GM12878 (cell line): ENCODE data around the gene OTX2. TPM values are rescaled to one million over a fixed set of nuclear protein-coding genes. Genes with fewer than 3 reads are reported as not detected.

ENCODE experiments used
- ATAC-seq: fragments of 200-7000 bp; cut with Tn5 transposase; 3 replicates; pipeline ENCODE4 v1.9.1; 2020; ENCODE audit warnings: mild to moderate bottlenecking, moderate library complexity
- BruUV-seq: library from RNA; stranded (reverse); fragments of 400-500 nt; replicated peaks from 2 replicates; lab custom pipeline; 2021; lab: Mats Ljungman, UMichigan
- CTCF ChIA-PET: fragments of 300-600 bp; sonication (Branson Sonifier 250); formaldehyde crosslinking; extraction: SDS; loops from one replicate; lab custom pipeline; 2021; ENCODE audit warnings: inconsistent platforms; lab: Yijun Ruan, JAX
- POLR2A ChIA-PET: fragments of 350-600 bp; formaldehyde crosslinking; extraction: SDS; loops from one replicate; lab custom pipeline; 2021; ENCODE audit warnings: inconsistent platforms; lab: Charles Lee
- RAD21 ChIA-PET: fragments of 300-600 bp; sonication (Branson Sonifier 250); formaldehyde crosslinking; loops from one replicate; lab custom pipeline; 2023; ENCODE audit warnings: antibody characterized with exemption; ENCODE audit not compliant: unreplicated experiment; lab: Charles Lee
- SMC1A ChIA-PET: fragments of 300-600 bp; sonication (Branson Sonifier 250); formaldehyde crosslinking; loops from one replicate; lab custom pipeline; 2023; ENCODE audit not compliant: unreplicated experiment, uncharacterized antibody; lab: Charles Lee
- DNase-seq: peaks from one replicate; pipeline ENCODE4 v3.0.0-alpha.2; 2011; ENCODE audit warnings: low read depth, low spot score
- FAIRE-seq: peaks from 3 replicates; lab custom pipeline; 2011; peaks lifted over from hg19 to GRCh38; lab: Jason Lieb, UNC
- H2AFZ ChIP-seq: 2 replicates; pipeline ENCODE4 v1.6.0; 2011; ENCODE audit warnings: low read depth, low read length, control low read depth; ENCODE audit not compliant: control insufficient read depth
- H3K27ac ChIP-seq: 2 replicates; pipeline ENCODE4 v1.5.1; 2011; ENCODE audit warnings: control low read depth; ENCODE audit not compliant: control insufficient read depth, insufficient read depth
- H3K27me3 ChIP-seq, 2 experiments: replicated peaks in 1 of 2; 2 replicates each; pipeline versions ENCODE4 v1.6.0 to v1.6.1; 2011; ENCODE audit warnings: low read length in 1 of 2; ENCODE audit not compliant: control insufficient read depth in 2 of 2, insufficient read depth in 2 of 2
- H3K36me3 ChIP-seq, 2 experiments: 2 replicates each; pipeline ENCODE4 v1.5.1; 2011; ENCODE audit warnings: low read length in 1 of 2; ENCODE audit not compliant: control insufficient read depth in 2 of 2, insufficient read depth in 2 of 2
- H3K4me1 ChIP-seq: 2 replicates; pipeline ENCODE4 v1.6.1; 2011; ENCODE audit warnings: mild to moderate bottlenecking, low read length, moderate library complexity, mixed read lengths; ENCODE audit not compliant: control insufficient read depth, insufficient read depth
- H3K4me2 ChIP-seq: 2 replicates; pipeline ENCODE4 v1.6.0; 2011; ENCODE audit warnings: control low read depth; ENCODE audit not compliant: control insufficient read depth, insufficient read depth
- H3K4me3 ChIP-seq: fragments of 200-600 bp; sonication (generic); 2 replicates; pipeline ENCODE4 v1.5.1; 2016
- H3K79me2 ChIP-seq: 2 replicates; pipeline ENCODE4 v1.6.0; 2011; ENCODE audit warnings: low read length; ENCODE audit not compliant: control insufficient read depth, insufficient read depth
- H3K9ac ChIP-seq: 2 replicates; pipeline ENCODE4 v1.8.0; 2011; ENCODE audit warnings: low read length, control low read depth, mixed read lengths; ENCODE audit not compliant: control insufficient read depth, insufficient read depth
- H3K9me3 ChIP-seq: replicated peaks from 3 replicates; pipeline ENCODE4 v1.5.1; 2011; ENCODE audit warnings: mild to moderate bottlenecking, low read length; ENCODE audit not compliant: control insufficient read depth, insufficient read depth
- H4K20me1 ChIP-seq: 2 replicates; pipeline ENCODE4 v1.6.0; 2011; ENCODE audit not compliant: control insufficient read depth, insufficient read depth
- BACH1 ChIP-seq: fragments of 450-650 bp; IDR thresholded peaks from 2 replicates; pipeline ENCODE4 v1.6.1; 2017; ENCODE audit warnings: mild to moderate bottlenecking, borderline replicate concordance
- EGR1 ChIP-seq, 2 experiments: IDR thresholded peaks; 1 replicate in 1 of 2; 2 replicates in 1 of 2; pipeline ENCODE4 v1.6.1; 2011 to 2012; ENCODE audit warnings: low read depth in 2 of 2, low read length in 2 of 2, borderline replicate concordance in 1 of 2, mild to moderate bottlenecking in 1 of 2, moderate library complexity in 1 of 2
- FOXM1 ChIP-seq: IDR thresholded peaks from 2 replicates; pipeline ENCODE4 v1.6.1; 2012; ENCODE audit warnings: low read depth, mild to moderate bottlenecking, inconsistent platforms, low read length, moderate library complexity
- NFYB ChIP-seq: IDR thresholded peaks from 2 replicates; pipeline ENCODE4 v1.6.1; 2011; ENCODE audit warnings: low read depth, mild to moderate bottlenecking, low read length, improper control_type of control experiment, moderate library complexity; ENCODE audit not compliant: insufficient read depth
- SMC3 ChIP-seq: IDR thresholded peaks from 2 replicates; pipeline ENCODE4 v1.6.1; 2011; ENCODE audit warnings: low read length, improper control_type of control experiment, borderline replicate concordance
- SRF ChIP-seq, 2 experiments: IDR thresholded peaks; 2 replicates each; pipeline ENCODE4 v1.6.1; 2011; ENCODE audit warnings: low read depth in 2 of 2, low read length in 2 of 2, mild to moderate bottlenecking in 1 of 2, moderate library complexity in 1 of 2
- STAT1 ChIP-seq: fragments of 450-650 bp; conservative IDR thresholded peaks from 2 replicates; pipeline ENCODE4 v1.6.1; 2014; ENCODE audit warnings: antibody characterized with exemption, mild to moderate bottlenecking
- ZZZ3 ChIP-seq: IDR thresholded peaks from 2 replicates; pipeline ENCODE4 v1.6.1; 2011; ENCODE audit warnings: low read depth; ENCODE audit not compliant: control insufficient read depth, insufficient read length
- whole genome bisulfite sequencing: methylation state at CpG from one replicate; pipeline ENCODE4 v1.1.6; 2016; ENCODE audit warnings: low lambda C conversion rate; ENCODE audit not compliant: insufficient replicate concordance, insufficient coverage; ENCODE audit errors: missing lambda C conversion rate; 5-methylcytosine and 5-hydroxymethylcytosine counted together
- in situ Hi-C: fragments of 300-500 bp; cut with MboI; formaldehyde crosslinking; loops from 9 replicates; pipeline ENCODE4 v1.14.3; 2018; ENCODE audit warnings: mixed read lengths
- intact Hi-C: fragments of 100-400 bp; cut with micrococcal nuclease; formaldehyde crosslinking; loops from one replicate; pipeline ENCODE4 v1.14.2; 2022; ENCODE audit not compliant: unreplicated experiment
- polyA plus RNA-seq, 11 experiments: library from polyadenylated mRNA; depleted of rRNA in 4 of 11; unstranded in 6 of 11; stranded (reverse) in 5 of 11; fragments of >200 nt; fragmentation: Nextera tagmentation in 4 of 11; fragmentation: Illumina TruSeq in 1 of 11; extraction: Ambion mirVana in 4 of 11; extraction: Trizol in 1 of 11; gene quantifications; 1 replicate in 1 of 11; 2 replicates in 10 of 11; pipeline versions ENCODE4 v1.2.1 to v1.2.3, GENCODE V29; 2011 to 2016; ENCODE audit warnings: inconsistent platforms in 2 of 11, missing spikeins in 2 of 11, low read depth in 1 of 11
- total RNA-seq, 4 experiments: library from RNA; depleted of rRNA in 3 of 4; stranded (reverse); fragments of >200 nt in 3 of 4; fragmentation: Illumina TruSeq in 1 of 4; extraction: Trizol in 1 of 4; gene quantifications; 2 replicates each; pipeline versions ENCODE4 v1.2.1 to v1.2.3, GENCODE V29; 2013 to 2021
- TF ChIP-seq, protein P1 (sequence below): IDR thresholded peaks from 2 replicates; pipeline ENCODE4 v1.6.1; 2011; ENCODE audit warnings: low read depth, low read length, improper control_type of control experiment, borderline replicate concordance

OTX2 gene
- total and polyA plus RNA-seq, 10 of the 15 experiments (the other 5 are each of a cell fraction or from before 2014, with no cell fraction given), result not detected

DNA sequence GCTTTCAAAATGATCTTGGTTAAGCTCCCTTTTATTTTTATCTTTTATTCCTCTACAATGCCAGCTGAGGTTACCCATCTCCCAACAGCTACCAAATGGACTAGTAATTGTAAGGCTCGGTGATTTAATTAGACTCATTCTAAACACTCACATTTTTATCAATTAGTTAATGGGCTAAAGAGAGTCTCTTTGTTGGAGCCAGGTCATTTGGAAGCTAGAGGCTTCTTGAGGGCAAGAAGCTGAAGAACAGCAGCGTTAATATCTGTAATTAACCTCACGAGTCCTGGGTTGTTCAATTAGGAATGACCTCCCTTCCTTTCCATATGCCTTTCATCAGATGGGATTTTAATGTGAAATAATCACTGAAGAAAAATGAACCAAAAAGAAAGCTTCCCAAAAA is 56.9 kb downstream of the OTX2 start:
- DNase-seq (no peak), FAIRE-seq (no peak), ATAC-seq (no peak)
- Histone ChIP-seq H3K4me2 (no peak overlapping the region), H3K4me3 (no peak overlapping the region), H2AFZ (no peak overlapping the region), H3K27ac (no peak overlapping the region), H3K9ac (no peak overlapping the region), H3K4me1 (no peaks in the 10 kb centered on the region), H4K20me1 (no peaks in the 10 kb centered on the region), H3K36me3 (no peaks in the 10 kb centered on the region), H3K79me2 (no peaks in the 10 kb centered on the region), H3K9me3 (no peaks in the 10 kb centered on the region), H3K27me3 (no peaks in the 10 kb centered on the region)
- TF ChIP-seq SRF (IDR thresholded peaks at IDR 0.05; ENCODE audit: low read depth in 2 of 2, low read length in 2 of 2) (no peak), EGR1 (IDR thresholded peaks at IDR 0.05; ENCODE audit: borderline replicate concordance in 1 of 2, low read depth in 2 of 2, low read length in 2 of 2) (no peak), ZZZ3 (no peak), BACH1 (no peak), STAT1 (no peak), NFYB (no peak), SMC3 (no peak), FOXM1 (no peak)
- TF ChIP-seq, protein P1, sequence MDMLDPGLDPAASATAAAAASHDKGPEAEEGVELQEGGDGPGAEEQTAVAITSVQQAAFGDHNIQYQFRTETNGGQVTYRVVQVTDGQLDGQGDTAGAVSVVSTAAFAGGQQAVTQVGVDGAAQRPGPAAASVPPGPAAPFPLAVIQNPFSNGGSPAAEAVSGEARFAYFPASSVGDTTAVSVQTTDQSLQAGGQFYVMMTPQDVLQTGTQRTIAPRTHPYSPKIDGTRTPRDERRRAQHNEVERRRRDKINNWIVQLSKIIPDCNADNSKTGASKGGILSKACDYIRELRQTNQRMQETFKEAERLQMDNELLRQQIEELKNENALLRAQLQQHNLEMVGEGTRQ, result no peak
- RAD21 ChIA-PET, result no interaction called here
- BruUV-seq, result no TSS peak
- SMC1A ChIA-PET, result interaction anchor here (0.7 to 1.4 kb wide), 3 partner anchors 8 to 59 kb away, joined by 3 read pairs; no protein-coding TSS in a partner anchor
- intact Hi-C loops (no loop called here), in situ Hi-C loops (no loop called here)
- WGBS, result 8% methylated on average over 3 of the region's 3 CpGs
- CTCF ChIA-PET, result interaction anchor here (0.9 kb wide), 2 partner anchors 67 to 1022 kb away, joined by 3 read pairs; no protein-coding TSS in a partner anchor
- POLR2A ChIA-PET, result interaction anchor here (1.2 kb wide), 1 partner anchor 10 kb away, joined by 3 read pairs; no protein-coding TSS in a partner anchor
